GM21367 (cell line): ENCODE measurements around the gene HSH2D.
"Not testable (repeated sequence)": the region's sequence is repeated elsewhere in the genome, so short reads cannot be mapped to it uniquely, and the experiment has no call there.

Experiments used
- ATAC-seq: cut with Tn5 transposase; IDR thresholded peaks from one replicate; pipeline ENCODE4 v1.9.1; 2021; ENCODE audit not compliant: unreplicated experiment

The HSH2D gene

DNA sequence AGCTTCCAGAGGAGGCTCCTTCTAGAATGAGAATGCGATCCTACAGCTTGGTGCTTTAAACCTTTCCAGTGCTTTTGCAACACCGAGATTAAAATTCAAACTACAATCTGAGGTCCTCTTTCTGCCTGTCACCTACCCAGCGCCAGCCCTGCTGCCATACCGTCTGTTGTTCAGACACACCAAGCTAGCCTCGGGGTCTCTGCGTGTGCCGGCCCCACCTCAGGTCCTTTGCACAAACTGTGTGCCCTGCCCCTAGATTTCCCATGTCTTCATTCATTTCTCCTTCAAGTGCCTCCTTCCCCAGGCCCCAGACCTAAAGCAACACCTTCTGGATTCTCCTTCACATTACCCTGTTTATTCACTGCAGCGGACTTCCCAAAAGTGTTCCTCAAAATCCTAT, 11.1 kb downstream of the HSH2D start:
- no peak for ATAC-seq

- ATAC-seq = no peak
Measured at GRCh38 chr19:16155128-16155527, 11.6 kb downstream of the HSH2D start.

- ATAC-seq = no peak
Measured at GRCh38 chr19:16156904-16157303, 13.4 kb downstream of the HSH2D start.

- ATAC-seq = no peak
Measured at GRCh38 chr19:16157601-16158000, 14.1 kb downstream of the HSH2D start.

- ATAC-seq = no peak
Measured at GRCh38 chr19:16159655-16160054, 16.2 kb downstream of the HSH2D start.

GRCh38 chr19:16160445-16160942, 17.0 kb downstream of the HSH2D start:
- ATAC-seq = no peak

- ATAC-seq = no peak
Measured at GRCh38 chr19:16160943-16161560, 17.6 kb downstream of the HSH2D start.

GRCh38 chr19:16161840-16162239, 18.4 kb downstream of the HSH2D start:
- no peak for ATAC-seq

DNA sequence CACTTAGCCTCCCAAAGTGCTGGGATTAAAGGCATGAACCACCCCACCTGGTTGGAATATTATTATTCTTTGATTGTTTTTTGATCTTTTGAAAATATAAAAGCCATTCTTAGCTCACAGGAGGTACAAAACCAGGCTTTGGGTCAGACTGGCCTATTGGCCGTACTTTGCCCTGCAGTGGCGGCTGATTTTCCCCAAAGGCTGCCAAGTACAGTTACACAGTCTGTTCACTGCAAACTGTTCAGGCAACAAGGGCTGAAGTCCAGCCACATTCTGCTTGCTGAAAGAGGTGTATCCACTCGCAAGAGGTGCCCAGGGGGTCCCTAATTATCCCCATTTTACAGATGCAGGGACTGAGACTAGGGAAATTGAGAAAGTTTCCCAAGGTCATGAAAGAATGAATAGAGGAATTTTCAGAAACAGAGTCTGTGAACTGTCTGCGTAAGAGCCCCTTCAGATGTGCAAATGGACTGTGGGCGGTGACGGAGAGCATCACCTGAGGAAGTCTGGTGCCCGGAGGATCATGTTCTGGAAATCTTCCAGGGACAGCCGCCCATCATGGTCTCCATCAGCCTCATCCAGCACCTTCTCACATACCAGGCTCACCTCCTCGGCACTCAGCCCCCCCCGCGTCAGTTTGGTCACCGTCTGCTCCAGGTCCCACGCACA, 20.9 kb downstream of the HSH2D start:
- ATAC-seq = no peak

DNA sequence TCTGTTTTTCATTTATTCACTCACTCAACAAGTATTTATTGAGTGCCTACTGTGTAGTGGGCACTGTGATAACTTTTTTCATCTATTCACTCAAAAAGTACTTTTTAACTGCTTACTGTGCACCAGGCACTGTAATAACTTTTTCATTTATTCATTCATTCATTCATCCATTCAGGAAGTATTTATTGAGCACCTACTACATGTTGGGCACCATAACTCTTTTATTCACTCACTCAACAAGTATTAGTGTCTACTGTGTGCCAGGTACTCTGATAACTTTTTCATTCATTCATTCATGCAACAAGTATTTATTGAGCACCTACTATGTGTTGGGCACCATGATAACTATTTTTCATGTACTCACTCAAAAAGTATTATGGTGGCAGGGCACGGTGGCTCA, 22.9 kb downstream of the HSH2D start:
- ATAC-seq = no peak

DNA sequence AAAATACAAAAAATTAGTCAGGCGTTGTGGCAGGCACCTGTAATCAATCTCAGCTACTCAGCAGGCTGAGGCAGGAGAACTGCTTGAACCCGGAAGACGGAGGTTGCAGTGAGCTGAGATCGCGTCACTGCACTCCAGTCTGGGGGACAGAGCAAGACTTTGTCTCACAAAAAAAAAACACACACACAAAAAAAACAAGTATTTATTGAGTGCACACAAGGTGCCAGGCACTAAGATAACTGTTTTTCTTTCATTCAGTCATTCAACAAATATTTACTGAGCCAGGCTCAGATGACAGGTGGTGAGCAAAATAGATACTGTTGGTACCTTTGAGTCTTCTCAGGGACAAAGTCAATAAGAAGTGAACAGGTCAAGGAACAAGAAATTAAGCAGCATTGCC, 23.6 kb downstream of the HSH2D start:
- ATAC-seq = no peak

GRCh38 chr19:16168465-16169081, 25.1 kb downstream of the HSH2D start:
- no peak for ATAC-seq

DNA sequence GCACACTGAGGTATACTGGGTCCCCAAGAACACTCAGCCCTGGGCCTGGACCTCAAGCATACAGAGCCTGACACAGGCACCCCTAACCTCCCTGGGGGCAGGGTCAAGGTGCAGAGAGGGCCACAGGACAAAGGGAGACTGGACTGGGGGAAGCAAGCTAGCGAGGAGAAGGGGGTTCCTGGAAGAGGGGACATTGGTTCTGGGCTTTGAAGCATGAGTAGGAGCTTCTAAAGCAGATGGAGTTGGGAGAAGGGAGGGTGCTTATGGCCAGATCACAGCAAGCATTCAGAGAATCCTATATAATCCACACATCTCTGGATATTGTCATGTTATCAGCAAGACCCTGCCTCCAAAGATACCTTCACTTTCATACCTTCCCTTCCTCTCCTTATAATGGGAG, 26.6 kb downstream of the HSH2D start:
- ATAC-seq = no peak

DNA sequence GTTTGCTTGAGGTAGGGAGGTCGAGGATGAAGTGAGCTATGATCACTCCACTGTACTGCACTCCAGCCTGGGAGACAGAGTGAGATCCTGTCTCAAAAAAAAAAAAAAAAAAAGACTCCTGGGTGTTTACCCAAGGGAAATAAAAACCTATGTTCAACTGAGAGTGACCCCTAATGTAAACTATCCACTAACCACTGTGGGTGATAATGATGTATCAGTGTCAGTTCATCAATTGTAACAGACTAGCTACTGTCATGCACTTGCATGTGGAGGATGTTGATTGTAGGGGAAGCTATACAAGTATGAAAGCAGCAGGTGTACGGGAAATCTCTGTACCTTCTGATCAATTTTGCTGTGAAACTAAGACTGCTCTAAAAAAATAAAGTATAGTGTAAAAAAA, 32.5 kb downstream of the HSH2D start:
- ATAC-seq = no peak

- not testable (repeated sequence) for ATAC-seq
Measured at GRCh38 chr19:16178866-16179265, 35.4 kb downstream of the HSH2D start.

- ATAC-seq = no peak
Measured at GRCh38 chr19:16180611-16181010, 37.1 kb downstream of the HSH2D start.

DNA sequence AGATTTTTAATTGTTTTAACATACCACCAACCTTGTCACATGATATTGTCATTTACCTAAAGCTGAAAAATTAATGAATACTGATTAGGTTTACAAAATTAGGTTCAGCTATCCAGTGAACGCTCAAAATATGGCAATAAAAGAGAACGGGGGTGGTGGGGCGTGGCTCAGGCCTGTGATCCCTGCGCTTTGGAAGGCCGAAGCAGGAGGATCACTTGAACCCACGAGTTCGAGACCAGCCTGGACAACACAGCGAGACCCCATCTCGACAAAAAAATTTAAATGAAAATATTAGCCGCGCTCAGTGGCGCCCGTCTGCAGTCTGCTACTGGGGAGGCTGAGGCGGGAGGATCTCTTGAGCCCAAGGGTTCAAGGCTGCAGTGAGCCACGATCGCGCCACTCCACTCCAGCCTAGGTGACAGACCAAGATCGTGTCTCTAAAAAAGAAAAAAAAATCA, 41.2 kb downstream of the HSH2D start:
- ATAC-seq = no peak

DNA sequence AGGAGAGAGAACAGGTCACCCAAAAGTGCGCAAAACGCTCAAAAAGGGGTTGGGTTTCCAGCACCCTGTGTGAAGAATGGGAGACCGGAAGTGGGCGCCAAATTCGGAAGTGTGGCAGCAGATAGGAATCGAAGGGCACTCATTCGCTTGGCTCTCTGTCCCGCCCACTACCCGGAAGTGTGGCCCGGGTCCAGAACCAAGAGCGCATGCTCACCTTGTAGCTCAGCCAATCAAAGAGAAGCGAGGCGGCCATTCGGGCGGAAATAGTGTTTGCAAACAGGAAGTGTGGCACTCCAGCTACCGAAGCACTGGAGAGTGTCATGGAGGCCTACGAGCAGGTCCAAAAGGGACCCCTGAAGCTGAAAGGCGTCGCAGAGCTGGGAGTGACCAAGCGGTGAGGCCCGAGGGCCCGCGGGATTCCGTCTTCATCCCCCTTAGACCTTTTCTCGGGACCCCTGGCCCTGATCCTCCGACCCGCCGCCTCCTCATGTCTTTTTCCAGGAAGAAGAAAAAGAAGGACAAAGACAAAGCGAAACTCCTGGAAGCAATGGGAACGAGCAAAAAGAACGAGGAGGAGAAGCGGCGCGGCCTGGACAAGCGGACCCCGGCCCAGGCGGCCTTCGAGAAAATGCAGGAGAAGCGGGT, 41.8 kb downstream of the HSH2D start, which contains the start of gene FAM32A:
Gene FAM32A, plus strand, starts transcription at position 288 of the 645 bp plus-strand sequence. Its CDS starts 33 bp downstream, at position 321.
- peak; percentile 75 for ATAC-seq

GRCh38 chr19:16185768-16186123, 42.3 kb downstream of the HSH2D start:
- no peak for ATAC-seq

GRCh38 chr19:16188521-16188920, 45.0 kb downstream of the HSH2D start:
- no peak for ATAC-seq

- ATAC-seq = no peak
Measured at GRCh38 chr19:16190198-16190597, 46.7 kb downstream of the HSH2D start.

DNA sequence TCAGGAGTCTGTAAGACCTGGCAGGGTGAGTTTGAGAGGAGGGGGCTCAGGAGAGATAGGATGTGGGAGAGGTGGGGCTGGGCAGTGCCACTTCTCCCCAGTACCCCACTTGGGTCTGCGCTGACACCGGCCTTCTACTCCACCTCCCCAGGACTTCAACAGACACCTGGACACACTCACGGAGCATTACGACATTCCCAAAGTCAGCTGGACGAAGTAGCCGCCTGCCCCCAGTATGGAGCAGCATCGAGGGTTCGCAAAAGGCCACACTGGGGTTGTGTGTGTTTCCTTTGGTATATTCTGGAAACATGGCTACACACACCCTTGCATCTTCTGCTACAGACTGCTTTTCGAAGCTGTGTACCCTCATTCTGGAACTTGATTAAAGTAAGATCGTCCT, 47.3 kb downstream of the HSH2D start:
- ATAC-seq = no peak
